Measurements from ENCODE around the gene ZNF555.

DNA sequence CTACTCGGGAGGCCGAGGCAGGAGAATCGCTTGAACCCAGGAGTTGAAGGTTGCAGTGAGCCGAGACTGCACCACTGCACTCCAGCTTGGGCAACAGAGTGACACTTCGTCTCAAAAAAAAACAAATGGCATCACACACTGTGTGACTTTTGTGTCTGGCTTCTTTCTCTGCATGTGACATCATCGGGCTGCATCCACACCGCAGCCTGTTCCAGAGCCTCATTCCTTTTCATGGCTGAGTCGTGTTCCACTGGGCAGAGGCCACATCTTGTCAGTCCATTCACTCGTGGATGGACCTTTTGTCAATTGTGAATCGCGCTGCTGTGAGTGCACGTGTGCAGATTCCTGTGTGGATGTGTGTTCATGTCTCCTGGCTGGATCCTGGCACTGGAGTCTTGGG lies 47.7 kb upstream of the ZNF555 start:
- TF ChIP-seq POLR2A (IDR thresholded peaks at IDR 0.05) (no peak), EP300 (IDR thresholded peaks at IDR 0.05) (no peak)
- TF ChIP-seq, protein P1, sequence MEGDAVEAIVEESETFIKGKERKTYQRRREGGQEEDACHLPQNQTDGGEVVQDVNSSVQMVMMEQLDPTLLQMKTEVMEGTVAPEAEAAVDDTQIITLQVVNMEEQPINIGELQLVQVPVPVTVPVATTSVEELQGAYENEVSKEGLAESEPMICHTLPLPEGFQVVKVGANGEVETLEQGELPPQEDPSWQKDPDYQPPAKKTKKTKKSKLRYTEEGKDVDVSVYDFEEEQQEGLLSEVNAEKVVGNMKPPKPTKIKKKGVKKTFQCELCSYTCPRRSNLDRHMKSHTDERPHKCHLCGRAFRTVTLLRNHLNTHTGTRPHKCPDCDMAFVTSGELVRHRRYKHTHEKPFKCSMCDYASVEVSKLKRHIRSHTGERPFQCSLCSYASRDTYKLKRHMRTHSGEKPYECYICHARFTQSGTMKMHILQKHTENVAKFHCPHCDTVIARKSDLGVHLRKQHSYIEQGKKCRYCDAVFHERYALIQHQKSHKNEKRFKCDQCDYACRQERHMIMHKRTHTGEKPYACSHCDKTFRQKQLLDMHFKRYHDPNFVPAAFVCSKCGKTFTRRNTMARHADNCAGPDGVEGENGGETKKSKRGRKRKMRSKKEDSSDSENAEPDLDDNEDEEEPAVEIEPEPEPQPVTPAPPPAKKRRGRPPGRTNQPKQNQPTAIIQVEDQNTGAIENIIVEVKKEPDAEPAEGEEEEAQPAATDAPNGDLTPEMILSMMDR (IDR thresholded peaks at IDR 0.05), result no peak

Data from ovary (tissue), 3 donors.